HEK293T (cell line): Measurements from ENCODE around the gene ADAMTS12.

Experiments
- ARNT ChIP-seq: fragments of 450-650 bp; IDR thresholded peaks from 2 replicates; pipeline ENCODE4 v1.6.1; 2017; ENCODE audit warnings: mild to moderate bottlenecking
- BHLHE40 ChIP-seq: fragments of 450-650 bp; IDR thresholded peaks from 2 replicates; pipeline ENCODE4 v1.6.1; 2016; ENCODE audit warnings: mild to moderate bottlenecking, moderate library complexity, borderline replicate concordance
- ELF4 ChIP-seq: fragments of 450-650 bp; IDR thresholded peaks from 2 replicates; pipeline ENCODE4 v1.6.1; 2017; ENCODE audit warnings: antibody characterized with exemption
- FOXA1 ChIP-seq: fragments of 450-650 bp; IDR thresholded peaks from 2 replicates; pipeline ENCODE4 v1.6.1; 2016; ENCODE audit warnings: mild to moderate bottlenecking
- FOXK2 ChIP-seq: fragments of 450-650 bp; IDR thresholded peaks from 2 replicates; pipeline ENCODE4 v1.6.1; 2016; ENCODE audit warnings: mild to moderate bottlenecking
- HDGF ChIP-seq: fragments of 450-650 bp; IDR thresholded peaks from 2 replicates; pipeline ENCODE4 v1.6.1; 2017; ENCODE audit warnings: antibody characterized with exemption, borderline replicate concordance
- LEF1 ChIP-seq: fragments of 450-650 bp; IDR thresholded peaks from 2 replicates; pipeline ENCODE4 v1.6.1; 2017; ENCODE audit warnings: mild to moderate bottlenecking, borderline replicate concordance
- SP1 ChIP-seq: fragments of 450-650 bp; IDR thresholded peaks from 2 replicates; pipeline ENCODE4 v1.6.1; 2017
- SUZ12 ChIP-seq: fragments of 450-650 bp; IDR thresholded peaks from 2 replicates; pipeline ENCODE4 v1.6.1; 2016; ENCODE audit warnings: mild to moderate bottlenecking
- TARDBP ChIP-seq: fragments of 450-650 bp; IDR thresholded peaks from 2 replicates; pipeline ENCODE4 v1.6.1; 2016
- ZNF384 ChIP-seq: fragments of 450-650 bp; IDR thresholded peaks from 2 replicates; pipeline ENCODE4 v1.6.1; 2016

GRCh38 chr5:33781286-33781685 is 110.5 kb downstream of the ADAMTS12 start:
- TF ChIP-seq HDGF = no peak
- no peak for TF ChIP-seq ZNF384
- TF ChIP-seq TARDBP = no peak
- no peak for TF ChIP-seq SP1
- TF ChIP-seq FOXA1 = no peak
- TF ChIP-seq ARNT = no peak
- no peak for TF ChIP-seq SUZ12
- TF ChIP-seq ELF4 = no peak
- no peak for TF ChIP-seq LEF1
- no peak for TF ChIP-seq BHLHE40
- no peak for TF ChIP-seq FOXK2
